Psoas muscle (tissue), 8 donors: Measurements from ENCODE around the gene SLC1A2. TPM values are rescaled to one million over a fixed set of nuclear protein-coding genes. Genes with fewer than 3 reads are reported as not detected.
A peak's percentile ranks its signal among the peaks of the same experiment; 100 is the strongest.

Experiments
- ATAC-seq, 4 donors: fragments of 200-7000 bp; cut with Tn5 transposase; one replicate each; pipeline ENCODE4 v1.9.1; 2020; ENCODE audit warnings: moderate library complexity in 3 of 4, mild to moderate bottlenecking in 2 of 4
- DNase-seq, 2 donors: peaks; one replicate each; pipeline ENCODE4 v3.0.0-alpha.2; 2020
- H3K27ac ChIP-seq: fragments of 200-600 bp; one replicate; pipeline ENCODE4 v1.8.0; 2022
- H3K27me3 ChIP-seq, 3 donors: fragments of 200-600 bp in 1 of 3; one replicate each; pipeline versions ENCODE4 v1.6.1 to v1.8.0; 2013 to 2022; ENCODE audit warnings: low read length in 2 of 3, mild to moderate bottlenecking in 2 of 3, moderate library complexity in 1 of 3; ENCODE audit not compliant: insufficient read depth in 3 of 3
- H3K36me3 ChIP-seq, 2 donors: fragments of 200-600 bp in 1 of 2; one replicate each; pipeline versions ENCODE4 v1.6.1 to v1.8.0; 2013 to 2022; ENCODE audit warnings: low read depth in 1 of 2, mild to moderate bottlenecking in 1 of 2, moderate library complexity in 1 of 2; ENCODE audit not compliant: insufficient read depth in 1 of 2
- H3K4me1 ChIP-seq: fragments of 200-600 bp; one replicate; pipeline ENCODE4 v1.8.0; 2022
- H3K4me3 ChIP-seq: fragments of 200-600 bp; one replicate; pipeline ENCODE4 v1.8.0; 2022; ENCODE audit warnings: mild to moderate bottlenecking
- H3K9me3 ChIP-seq: fragments of 200-600 bp; one replicate; pipeline ENCODE4 v1.8.0; 2022
- CTCF ChIP-seq: fragments of 200-600 bp; IDR thresholded peaks from one replicate; pipeline ENCODE4 v1.8.0; 2022; ENCODE audit warnings: antibody characterized with exemption
- WGBS, 3 donors: extraction: QIAGEN DNeasy Blood & Tissue Kit; methylation state at CpG; one replicate each; pipeline versions ENCODE4 v1.1.6 to v1.1.7; 2013; 5-methylcytosine and 5-hydroxymethylcytosine counted together
- intact Hi-C, 2 donors: fragments of 100-400 bp; cut with DNase I; formaldehyde crosslinking; loops; one replicate each; pipeline versions ENCODE4 v1.11.0 to v1.14.2; 2022
- polyA plus RNA-seq, 3 donors: library from polyadenylated mRNA; stranded (reverse); fragments of 200-250 nt; gene quantifications; one replicate each; pipeline ENCODE4 v1.2.3, GENCODE V29; 2013
- total RNA-seq, 4 donors: library from RNA; stranded (reverse); fragmentation: NEBNext Ultra II Directional in 2 of 4; extraction: Animal tissue kit (Norgen Biotek cat#: 25700) in 2 of 4; gene quantifications; one replicate each; pipeline versions ENCODE4 v1.2.1 to v1.2.4, GENCODE V29; 2021 to 2023
- donor health status: healthy with polysubstance abuse.
- donor health status: DM: no; HTN: no; CAD: no; lungs with moderate emphysema.
- donor health status: Bipolar disorder and iron deficiency.
- donor health status: healthy.
- donor health status: DM: yes; HTN: yes; CAD: no.
- donor health status: DM: no; HTN: no; CAD: no.
- donor health status: DM: no; HTN: no; CAD: no.
- donor health status: DM: yes; HTN: yes; CAD: no.

SLC1A2 gene
- total and polyA plus RNA-seq, 7 donors = 0.05 to 2.0 (median 0.35) TPM

- Histone ChIP-seq H3K27ac (no peak overlapping the region), H3K9me3 (no peaks in the 10 kb centered on the region), H3K36me3 (no peaks in the 10 kb centered on the region), H3K27me3 (no peaks in the 10 kb centered on the region), H3K4me3 (no peak overlapping the region), H3K4me1 (no peaks in the 10 kb centered on the region)
- ATAC-seq (no peak), DNase-seq (no peak)
- no peak for TF ChIP-seq CTCF
- WGBS, 3 donors = 94 to 100% (median 96%) methylated on average over 1 of the region's 1 CpG
- intact Hi-C loops = no loop called here
Observed at GRCh38 chr11:35318309-35318708, 101.0 kb downstream of the SLC1A2 start.

GRCh38 chr11:35317253-35317652 is 102.1 kb downstream of the SLC1A2 start:
- no peak for TF ChIP-seq CTCF
- no peaks in the 10 kb centered on the region for H3K4me1 ChIP-seq
- WGBS, 3 donors = 58 to 71% (median 60%) methylated on average over 7 of the region's 7 CpGs
- ATAC-seq (no peak), DNase-seq (no peak)
- no peak overlapping the region for H3K27ac ChIP-seq
- H3K27me3 ChIP-seq = no peaks in the 10 kb centered on the region
- H3K36me3 ChIP-seq = no peaks in the 10 kb centered on the region
- intact Hi-C loops = no loop called here
- no peak overlapping the region for H3K4me3 ChIP-seq
- H3K9me3 ChIP-seq = no peaks in the 10 kb centered on the region

- Histone ChIP-seq H3K4me3 (no peak overlapping the region), H3K9me3 (no peaks in the 10 kb centered on the region), H3K4me1 (no peaks in the 10 kb centered on the region), H3K36me3 (no peaks in the 10 kb centered on the region), H3K27ac (no peak overlapping the region), H3K27me3 (no peaks in the 10 kb centered on the region)
- no peak for ATAC-seq
- DNase-seq = no peak
- TF ChIP-seq CTCF = no peak
- intact Hi-C loops = no loop called here
- 95 to 100% (median 98%) methylated on average over 2 of the region's 2 CpGs for WGBS, 3 donors
Observed at GRCh38 chr11:35316161-35316560, 103.2 kb downstream of the SLC1A2 start.

- H3K4me3 ChIP-seq = no peak overlapping the region
- no peak for TF ChIP-seq CTCF
- H3K36me3 ChIP-seq = no peaks in the 10 kb centered on the region
- ATAC-seq (no peak), DNase-seq (no peak)
- no peaks in the 10 kb centered on the region for H3K27me3 ChIP-seq
- intact Hi-C loops = no loop called here
- H3K4me1 ChIP-seq = no peaks in the 10 kb centered on the region
- no peak overlapping the region for H3K27ac ChIP-seq
- H3K9me3 ChIP-seq = no peaks in the 10 kb centered on the region
- 93 to 100% (median 96%) methylated on average over 1 of the region's 1 CpG for WGBS, 3 donors
Observed at GRCh38 chr11:35313760-35314153, 105.6 kb downstream of the SLC1A2 start.

GRCh38 chr11:35313066-35313759 is 106.1 kb downstream of the SLC1A2 start:
- H3K27me3 ChIP-seq = no peaks in the 10 kb centered on the region
- TF ChIP-seq CTCF = no peak
- intact Hi-C loops = no loop called here
- H3K36me3 ChIP-seq = no peaks in the 10 kb centered on the region
- no peak overlapping the region for H3K4me3 ChIP-seq
- no peaks in the 10 kb centered on the region for H3K9me3 ChIP-seq
- H3K4me1 ChIP-seq = no peaks in the 10 kb centered on the region
- no peak overlapping the region for H3K27ac ChIP-seq
- DNase-seq (no peak), ATAC-seq (peak in 3 of 4 donors; percentile 47 to 69 (median 61))
- 36 to 61% (median 47%) methylated on average over 7 of the region's 7 CpGs for WGBS, 3 donors
